HG03460 (cell line): ENCODE data around the gene ATP1A2.

Experiments
- ATAC-seq: cut with Tn5 transposase; IDR thresholded peaks from one replicate; pipeline ENCODE4 v1.9.1; 2021; ENCODE audit not compliant: unreplicated experiment

Gene ATP1A2

GRCh38 chr1:160168609-160169369, 53.2 kb downstream of the ATP1A2 start:
- ATAC-seq = no peak

- peak; percentile 61 for ATAC-seq
Observed at GRCh38 chr1:160169553-160170399, 54.2 kb downstream of the ATP1A2 start.

GRCh38 chr1:160171354-160171753, 55.8 kb downstream of the ATP1A2 start:
- no peak for ATAC-seq

GRCh38 chr1:160171980-160172379, 56.4 kb downstream of the ATP1A2 start:
- no peak for ATAC-seq

GRCh38 chr1:160177231-160177630, 61.7 kb downstream of the ATP1A2 start:
- no peak for ATAC-seq

GRCh38 chr1:160177667-160178066, 62.1 kb downstream of the ATP1A2 start:
- no peak for ATAC-seq

- ATAC-seq = no peak
Observed at GRCh38 chr1:160178731-160179130, 63.2 kb downstream of the ATP1A2 start.

GRCh38 chr1:160179336-160179735, 63.8 kb downstream of the ATP1A2 start:
- ATAC-seq = no peak

- ATAC-seq = no peak
Observed at GRCh38 chr1:160186246-160186645, 70.7 kb downstream of the ATP1A2 start.

- no peak for ATAC-seq
Observed at GRCh38 chr1:160186729-160187128, 71.2 kb downstream of the ATP1A2 start.

GRCh38 chr1:160187407-160187806, 71.8 kb downstream of the ATP1A2 start:
- ATAC-seq = no peak

- no peak for ATAC-seq
Observed at GRCh38 chr1:160188341-160188740, 72.8 kb downstream of the ATP1A2 start.

- ATAC-seq = no peak
Observed at GRCh38 chr1:160189649-160190625, 74.4 kb downstream of the ATP1A2 start, which contains the start of gene CASQ1. CASQ1 (plus strand) TSS chr1:160190575; CDS start chr1:160190752, 177 bp downstream.

- no peak for ATAC-seq
Observed at GRCh38 chr1:160191756-160192155, 76.2 kb downstream of the ATP1A2 start.

GRCh38 chr1:160192234-160192633, 76.7 kb downstream of the ATP1A2 start:
- ATAC-seq = no peak
